HepG2 (cell line): ENCODE results near the gene TNS4. TPM values are rescaled to one million over a fixed set of nuclear protein-coding genes. Genes with fewer than 3 reads are reported as not detected.

Source experiments
- FOSL2 ChIP-seq: sonication (generic); formaldehyde crosslinking; IDR thresholded peaks from 2 replicates; pipeline ENCODE4 v1.4.0; 2020; ENCODE audit warnings: missing genetic modification reagents
- FOXJ3 ChIP-seq: sonication (generic); formaldehyde crosslinking; IDR thresholded peaks from 2 replicates; pipeline ENCODE4 v1.4.0; 2020; ENCODE audit warnings: missing genetic modification reagents, mild to moderate bottlenecking, borderline replicate concordance
- MEIS1 ChIP-seq: sonication (generic); formaldehyde crosslinking; IDR thresholded peaks from 2 replicates; pipeline ENCODE4 v1.9.0; 2021; ENCODE audit warnings: mild to moderate bottlenecking, missing genetic modification reagents, moderate library complexity, borderline replicate concordance
- MLLT10 ChIP-seq: sonication (generic); formaldehyde crosslinking; IDR thresholded peaks from 2 replicates; pipeline ENCODE4 v1.4.0; 2020; ENCODE audit warnings: missing genetic modification reagents
- PAWR ChIP-seq: sonication (generic); formaldehyde crosslinking; IDR thresholded peaks from 2 replicates; pipeline ENCODE4 v1.4.0; 2020; ENCODE audit warnings: missing genetic modification reagents, mild to moderate bottlenecking, borderline replicate concordance
- POLR2A ChIP-seq, 2 experiments: IDR thresholded peaks; 2 replicates each; pipeline ENCODE4 v1.6.1; 2011; ENCODE audit warnings: low read depth in 2 of 2, low read length in 2 of 2, mild to moderate bottlenecking in 1 of 2, moderate library complexity in 1 of 2; ENCODE audit not compliant: insufficient read depth in 1 of 2
- PPARG ChIP-seq: conservative IDR thresholded peaks from 2 replicates; pipeline ENCODE4 v1.6.1; 2016; ENCODE audit warnings: missing biosample characterization, missing genetic modification reagents
- REXO4 ChIP-seq: sonication (generic); formaldehyde crosslinking; IDR thresholded peaks from 2 replicates; pipeline ENCODE4 v1.8.0; 2022; ENCODE audit warnings: missing genetic modification reagents, mild to moderate bottlenecking, borderline replicate concordance
- RFXAP ChIP-seq: sonication (generic); formaldehyde crosslinking; IDR thresholded peaks from 2 replicates; pipeline ENCODE4 v1.4.0; 2020; ENCODE audit warnings: missing genetic modification reagents, borderline replicate concordance
- RNF2 ChIP-seq: fragments of 450-650 bp; conservative IDR thresholded peaks from 2 replicates; pipeline ENCODE4 v1.6.1; 2016; ENCODE audit warnings: low read depth
- RXRB ChIP-seq: IDR thresholded peaks from 2 replicates; pipeline ENCODE4 v1.6.1; 2016; ENCODE audit warnings: borderline replicate concordance, missing genetic modification reagents, missing compliant biosample characterization
- TCF7L2 ChIP-seq: IDR thresholded peaks from 2 replicates; pipeline ENCODE4 v1.6.1; 2011; ENCODE audit warnings: mild to moderate bottlenecking, low read depth, low read length, moderate library complexity
- ZEB1 ChIP-seq: IDR thresholded peaks from 2 replicates; pipeline ENCODE4 v1.6.1; 2012; ENCODE audit warnings: mild to moderate bottlenecking, low read depth, inconsistent platforms; ENCODE audit not compliant: insufficient replicate concordance
- ZFP37 ChIP-seq: sonication (generic); formaldehyde crosslinking; IDR thresholded peaks from 2 replicates; pipeline ENCODE4 v1.4.0; 2020; ENCODE audit warnings: missing genetic modification reagents, borderline replicate concordance
- ZNF616 ChIP-seq: sonication (generic); formaldehyde crosslinking; IDR thresholded peaks from 2 replicates; pipeline ENCODE4 v1.5.0; 2020; ENCODE audit warnings: low read depth, mild to moderate bottlenecking, missing genetic modification reagents
- ZNF792 ChIP-seq: IDR thresholded peaks from 2 replicates; pipeline ENCODE4 v1.6.1; 2016
- polyA plus RNA-seq, 8 experiments: library from polyadenylated mRNA; depleted of rRNA in 3 of 8; stranded (reverse) in 7 of 8; unstranded in 1 of 8; fragments of >200 nt; fragmentation: Illumina TruSeq in 4 of 8; extraction: Trizol in 4 of 8; gene quantifications; 2 replicates each; pipeline versions ENCODE4 v1.2.1 to v1.2.3, GENCODE V29; 2011 to 2016; ENCODE audit warnings: low read depth in 4 of 8, missing spikeins in 1 of 8, mixed read lengths in 1 of 8; ENCODE audit not compliant: insufficient read depth in 1 of 8
- total RNA-seq, 5 experiments: library from RNA; depleted of rRNA; stranded (reverse); fragments of >200 nt; fragmentation: Illumina TruSeq; extraction: Trizol; gene quantifications; 2 replicates each; pipeline ENCODE4 v1.2.3, GENCODE V29; 2016; ENCODE audit warnings: low read depth in 1 of 5
- TF ChIP-seq, protein P1 (sequence below): sonication (generic); formaldehyde crosslinking; IDR thresholded peaks from 2 replicates; pipeline ENCODE4 v1.8.1; 2023; ENCODE audit warnings: mild to moderate bottlenecking, moderate library complexity, missing genetic modification reagents
- TF ChIP-seq, protein P2 (sequence below): sonication (generic); formaldehyde crosslinking; IDR thresholded peaks from 2 replicates; pipeline ENCODE4 v1.8.0; 2022; ENCODE audit warnings: mild to moderate bottlenecking, missing genetic modification reagents
- TF ChIP-seq, protein P3 (sequence below): sonication (generic); formaldehyde crosslinking; IDR thresholded peaks from 2 replicates; pipeline ENCODE4 v1.4.0; 2020; ENCODE audit warnings: mild to moderate bottlenecking, missing genetic modification reagents
- TF ChIP-seq, protein P4 (sequence below): sonication (generic); formaldehyde crosslinking; IDR thresholded peaks from 2 replicates; pipeline ENCODE4 v1.9.0; 2022; ENCODE audit warnings: low read depth, missing genetic modification reagents
- TF ChIP-seq, protein P5 (sequence below): IDR thresholded peaks from 2 replicates; pipeline ENCODE4 v1.6.1; 2016; ENCODE audit warnings: mild to moderate bottlenecking, missing biosample characterization, missing genetic modification reagents
- TF ChIP-seq, protein P6 (sequence below): IDR thresholded peaks from 2 replicates; pipeline ENCODE4 v1.6.1; 2016; ENCODE audit warnings: missing compliant biosample characterization, missing genetic modification reagents, borderline replicate concordance

TNS4 gene
- total and polyA plus RNA-seq, 2 of the 13 experiments (the other 11 are each of a cell fraction or from before 2014, with no cell fraction given) = 0.58 to 2.1 TPM

DNA sequence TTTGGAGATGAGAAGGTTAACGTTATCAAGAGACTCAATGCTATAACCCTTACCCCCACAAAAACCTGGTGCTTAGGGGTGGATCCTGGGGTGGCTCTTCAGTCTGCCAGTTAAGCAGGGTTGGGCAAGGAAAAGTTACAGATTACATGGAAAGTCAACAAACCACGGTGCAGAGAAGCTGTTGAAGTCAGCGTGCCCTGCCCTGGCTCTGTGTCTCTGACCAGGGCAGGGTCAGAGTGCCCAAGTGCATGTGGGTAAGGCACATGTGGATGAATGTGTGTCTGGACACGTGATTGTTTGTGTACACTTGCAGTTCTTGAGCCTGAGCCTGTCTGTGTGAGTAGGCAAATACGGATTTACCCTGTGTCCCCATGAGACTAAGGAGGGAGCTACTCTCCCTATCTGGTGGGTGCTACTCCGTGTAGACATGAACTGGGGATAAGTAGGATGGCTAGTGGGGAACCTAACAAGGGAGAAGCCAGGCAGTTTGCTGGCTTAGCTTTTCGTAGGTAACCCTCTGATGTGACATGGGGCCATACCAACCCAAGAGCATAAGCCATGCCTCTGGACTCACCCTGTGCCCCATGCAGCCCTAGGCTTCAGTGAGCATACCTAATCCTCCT lies 52.7 kb downstream of the TNS4 start (continued):
- TF ChIP-seq, protein P1, sequence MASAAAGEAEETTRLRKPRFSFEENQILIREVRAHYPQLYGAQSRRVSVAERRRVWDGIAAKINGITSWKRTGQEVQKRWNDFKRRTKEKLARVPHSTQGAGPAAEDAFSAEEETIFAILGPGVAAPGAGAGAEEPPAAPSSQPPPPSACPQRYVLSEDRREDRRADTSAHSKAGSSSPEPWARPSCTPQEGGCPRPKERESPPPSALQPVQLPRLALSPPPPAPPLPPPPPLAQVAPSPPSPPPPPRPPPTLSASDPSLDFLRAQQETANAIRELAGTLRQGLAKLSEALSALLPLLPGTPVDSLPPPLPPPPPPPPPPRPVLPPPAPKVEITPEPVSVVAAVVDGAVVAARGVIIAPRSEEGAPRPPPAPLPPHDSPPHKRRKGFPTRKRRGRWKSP (CRISPR knock-in tag) = 0 out of 2 replicates have a peak, but pooled peaks have one; percentile 35
- TF ChIP-seq FOXJ3 (CRISPR knock-in tag) (peak; percentile 92), ZNF792 (CRISPR knock-in tag) (peak; percentile 83), RXRB (CRISPR knock-in tag) (peak; percentile 94), PPARG (CRISPR knock-in tag) (peak; percentile 70; the same call in 1 of the 2 replicates), RNF2 (peak; percentile 68; the same call in 1 of the 2 replicates), ZNF616 (CRISPR knock-in tag) (peak; percentile 67; the same call in 1 of the 2 replicates), RFXAP (peak; percentile 52; the same call in 1 of the 2 replicates), PAWR (CRISPR knock-in tag) (no peak), MEIS1 (peak; percentile 38; the same call in 1 of the 2 replicates), MLLT10 (CRISPR knock-in tag) (no peak), POLR2A (IDR thresholded peaks at IDR 0.05; ENCODE audit: insufficient read depth in 1 of 2, low read depth in 2 of 2, low read length in 2 of 2) (peak in 1 of 2 experiments; percentile 42; a peak in 1 of 4 replicates), FOSL2 (CRISPR knock-in tag) (peak; percentile 85), REXO4 (no peak), TCF7L2 (no peak), ZEB1 (no peak), ZFP37 (peak; percentile 70; the same call in 1 of the 2 replicates)
- TF ChIP-seq, protein P2, sequence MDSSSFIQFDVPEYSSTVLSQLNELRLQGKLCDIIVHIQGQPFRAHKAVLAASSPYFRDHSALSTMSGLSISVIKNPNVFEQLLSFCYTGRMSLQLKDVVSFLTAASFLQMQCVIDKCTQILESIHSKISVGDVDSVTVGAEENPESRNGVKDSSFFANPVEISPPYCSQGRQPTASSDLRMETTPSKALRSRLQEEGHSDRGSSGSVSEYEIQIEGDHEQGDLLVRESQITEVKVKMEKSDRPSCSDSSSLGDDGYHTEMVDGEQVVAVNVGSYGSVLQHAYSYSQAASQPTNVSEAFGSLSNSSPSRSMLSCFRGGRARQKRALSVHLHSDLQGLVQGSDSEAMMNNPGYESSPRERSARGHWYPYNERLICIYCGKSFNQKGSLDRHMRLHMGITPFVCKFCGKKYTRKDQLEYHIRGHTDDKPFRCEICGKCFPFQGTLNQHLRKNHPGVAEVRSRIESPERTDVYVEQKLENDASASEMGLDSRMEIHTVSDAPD (CRISPR knock-in tag) = 0 out of 2 replicates have a peak, but pooled peaks have one; percentile 70
- TF ChIP-seq, protein P3, sequence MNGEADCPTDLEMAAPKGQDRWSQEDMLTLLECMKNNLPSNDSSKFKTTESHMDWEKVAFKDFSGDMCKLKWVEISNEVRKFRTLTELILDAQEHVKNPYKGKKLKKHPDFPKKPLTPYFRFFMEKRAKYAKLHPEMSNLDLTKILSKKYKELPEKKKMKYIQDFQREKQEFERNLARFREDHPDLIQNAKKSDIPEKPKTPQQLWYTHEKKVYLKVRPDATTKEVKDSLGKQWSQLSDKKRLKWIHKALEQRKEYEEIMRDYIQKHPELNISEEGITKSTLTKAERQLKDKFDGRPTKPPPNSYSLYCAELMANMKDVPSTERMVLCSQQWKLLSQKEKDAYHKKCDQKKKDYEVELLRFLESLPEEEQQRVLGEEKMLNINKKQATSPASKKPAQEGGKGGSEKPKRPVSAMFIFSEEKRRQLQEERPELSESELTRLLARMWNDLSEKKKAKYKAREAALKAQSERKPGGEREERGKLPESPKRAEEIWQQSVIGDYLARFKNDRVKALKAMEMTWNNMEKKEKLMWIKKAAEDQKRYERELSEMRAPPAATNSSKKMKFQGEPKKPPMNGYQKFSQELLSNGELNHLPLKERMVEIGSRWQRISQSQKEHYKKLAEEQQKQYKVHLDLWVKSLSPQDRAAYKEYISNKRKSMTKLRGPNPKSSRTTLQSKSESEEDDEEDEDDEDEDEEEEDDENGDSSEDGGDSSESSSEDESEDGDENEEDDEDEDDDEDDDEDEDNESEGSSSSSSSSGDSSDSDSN (CRISPR knock-in tag) = peak; percentile 54
- TF ChIP-seq, protein P4, sequence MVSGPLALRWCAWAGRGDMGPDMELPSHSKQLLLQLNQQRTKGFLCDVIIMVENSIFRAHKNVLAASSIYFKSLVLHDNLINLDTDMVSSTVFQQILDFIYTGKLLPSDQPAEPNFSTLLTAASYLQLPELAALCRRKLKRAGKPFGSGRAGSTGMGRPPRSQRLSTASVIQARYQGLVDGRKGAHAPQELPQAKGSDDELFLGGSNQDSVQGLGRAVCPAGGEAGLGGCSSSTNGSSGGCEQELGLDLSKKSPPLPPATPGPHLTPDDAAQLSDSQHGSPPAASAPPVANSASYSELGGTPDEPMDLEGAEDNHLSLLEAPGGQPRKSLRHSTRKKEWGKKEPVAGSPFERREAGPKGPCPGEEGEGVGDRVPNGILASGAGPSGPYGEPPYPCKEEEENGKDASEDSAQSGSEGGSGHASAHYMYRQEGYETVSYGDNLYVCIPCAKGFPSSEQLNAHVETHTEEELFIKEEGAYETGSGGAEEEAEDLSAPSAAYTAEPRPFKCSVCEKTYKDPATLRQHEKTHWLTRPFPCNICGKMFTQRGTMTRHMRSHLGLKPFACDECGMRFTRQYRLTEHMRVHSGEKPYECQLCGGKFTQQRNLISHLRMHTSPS (CRISPR knock-in tag) = peak; percentile 100
- TF ChIP-seq, protein P5, sequence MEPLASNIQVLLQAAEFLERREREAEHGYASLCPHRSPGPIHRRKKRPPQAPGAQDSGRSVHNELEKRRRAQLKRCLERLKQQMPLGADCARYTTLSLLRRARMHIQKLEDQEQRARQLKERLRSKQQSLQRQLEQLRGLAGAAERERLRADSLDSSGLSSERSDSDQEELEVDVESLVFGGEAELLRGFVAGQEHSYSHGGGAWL = peak; percentile 69; the same call in 1 of the 2 replicates
- TF ChIP-seq, protein P6, sequence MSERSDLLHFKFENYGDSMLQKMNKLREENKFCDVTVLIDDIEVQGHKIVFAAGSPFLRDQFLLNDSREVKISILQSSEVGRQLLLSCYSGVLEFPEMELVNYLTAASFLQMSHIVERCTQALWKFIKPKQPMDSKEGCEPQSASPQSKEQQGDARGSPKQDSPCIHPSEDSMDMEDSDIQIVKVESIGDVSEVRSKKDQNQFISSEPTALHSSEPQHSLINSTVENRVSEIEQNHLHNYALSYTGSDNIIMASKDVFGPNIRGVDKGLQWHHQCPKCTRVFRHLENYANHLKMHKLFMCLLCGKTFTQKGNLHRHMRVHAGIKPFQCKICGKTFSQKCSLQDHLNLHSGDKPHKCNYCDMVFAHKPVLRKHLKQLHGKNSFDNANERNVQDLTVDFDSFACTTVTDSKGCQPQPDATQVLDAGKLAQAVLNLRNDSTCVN (CRISPR knock-in tag) = peak; percentile 90
